K562 (cell line): Measurements from ENCODE around the gene TMEM88. TPM values are rescaled to one million over a fixed set of nuclear protein-coding genes. Genes with fewer than 3 reads are reported as not detected.

Experiments used
- ADNP ChIP-seq: fragments of 200-800 bp; sonication (Bioruptor generic); IDR thresholded peaks from 2 replicates; pipeline ENCODE4 v1.6.1; 2016; ENCODE audit warnings: missing genetic modification characterization, missing compliant biosample characterization
- CCNT2 ChIP-seq: IDR thresholded peaks from 2 replicates; pipeline ENCODE4 v1.6.1; 2011; ENCODE audit warnings: borderline replicate concordance, low read depth, mild to moderate bottlenecking, moderate library complexity, mixed read lengths, low read length; ENCODE audit not compliant: insufficient read length; ENCODE audit errors: extremely low read depth
- CLOCK ChIP-seq: fragments of 250-450 bp; sonication (Bioruptor Pico); IDR thresholded peaks from 2 replicates; pipeline ENCODE4 v1.4.0; 2020; ENCODE audit warnings: mild to moderate bottlenecking, moderate library complexity, borderline replicate concordance
- CREM ChIP-seq: IDR thresholded peaks from 2 replicates; pipeline ENCODE4 v1.6.1; 2014; ENCODE audit warnings: antibody characterized with exemption, low read depth
- CSDE1 ChIP-seq, 2 experiments: fragments of 450-650 bp; IDR thresholded peaks; 2 replicates each; pipeline ENCODE4 v1.6.1; 2016; ENCODE audit warnings: mild to moderate bottlenecking in 1 of 2
- CXXC5 ChIP-seq: fragments of 250-450 bp; sonication (Bioruptor Pico); IDR thresholded peaks from 2 replicates; pipeline ENCODE4 v1.8.0; 2022; ENCODE audit warnings: inconsistent platforms, mild to moderate bottlenecking, moderate library complexity
- DMBX1 ChIP-seq: fragments of 250-450 bp; sonication (Bioruptor Pico); IDR thresholded peaks from 2 replicates; pipeline ENCODE4 v1.8.0; 2022; ENCODE audit warnings: inconsistent platforms, mild to moderate bottlenecking, moderate library complexity, borderline replicate concordance
- DNMT1 ChIP-seq: fragments of 450-650 bp; IDR thresholded peaks from 2 replicates; pipeline ENCODE4 v1.6.1; 2016; ENCODE audit warnings: antibody characterized with exemption, mild to moderate bottlenecking
- EWSR1 ChIP-seq: fragments of 450-650 bp; IDR thresholded peaks from 2 replicates; pipeline ENCODE4 v1.6.1; 2018; ENCODE audit warnings: borderline replicate concordance, mild to moderate bottlenecking, low read depth, moderate library complexity; ENCODE audit not compliant: partially characterized antibody
- HNRNPK ChIP-seq: fragments of 200-400 bp; formaldehyde crosslinking; IDR thresholded peaks from one replicate; pipeline ENCODE4 v1.6.1; 2018; ENCODE audit warnings: mild to moderate bottlenecking, low read depth, low read length; ENCODE audit not compliant: poor library complexity, severe bottlenecking
- MTA1 ChIP-seq: fragments of 450-650 bp; IDR thresholded peaks from 2 replicates; pipeline ENCODE4 v1.6.1; 2017; ENCODE audit warnings: borderline replicate concordance
- SMC3 ChIP-seq: conservative IDR thresholded peaks from 2 replicates; pipeline ENCODE4 v1.6.1; 2011; ENCODE audit warnings: low read depth, low read length, improper control_type of control experiment; ENCODE audit not compliant: insufficient read depth
- ZNF121 ChIP-seq: sonication (generic); formaldehyde crosslinking; conservative IDR thresholded peaks from 2 replicates; pipeline ENCODE4 v1.8.0; 2022; ENCODE audit warnings: missing genetic modification reagents
- ZNF133 ChIP-seq: fragments of 250-450 bp; sonication (Bioruptor Pico); IDR thresholded peaks from 2 replicates; pipeline ENCODE4 v1.4.0; 2020; ENCODE audit warnings: mild to moderate bottlenecking
- ZNF354B ChIP-seq: fragments of 250-450 bp; sonication (Bioruptor Pico); IDR thresholded peaks from 2 replicates; pipeline ENCODE4 v1.4.0; 2020
- ZNF696 ChIP-seq: fragments of 250-450 bp; sonication (Bioruptor Pico); conservative IDR thresholded peaks from 2 replicates; pipeline ENCODE4 v1.4.0; 2020; ENCODE audit warnings: mild to moderate bottlenecking, moderate library complexity
- ZNF764 ChIP-seq: fragments of 250-450 bp; sonication (Bioruptor Pico); IDR thresholded peaks from 2 replicates; pipeline ENCODE4 v1.4.0; 2020; ENCODE audit warnings: low read depth, mild to moderate bottlenecking, moderate library complexity
- polyA plus RNA-seq, 8 experiments: library from polyadenylated mRNA; depleted of rRNA in 4 of 8; stranded (reverse) in 5 of 8; unstranded in 3 of 8; fragments of >200 nt; fragmentation: Nextera tagmentation in 2 of 8; fragmentation: Illumina TruSeq in 1 of 8; extraction: Ambion mirVana in 2 of 8; extraction: Trizol in 1 of 8; gene quantifications; 2 replicates each; pipeline versions ENCODE4 v1.2.1 to v1.2.3, GENCODE V29; 2011 to 2014; ENCODE audit warnings: inconsistent platforms in 1 of 8, missing spikeins in 1 of 8
- total RNA-seq, 7 experiments: library from RNA; depleted of rRNA in 6 of 7; stranded (reverse); fragments of >200 nt in 6 of 7; fragmentation: Illumina TruSeq in 2 of 7; extraction: Trizol in 2 of 7; gene quantifications; 2 replicates each; pipeline versions ENCODE4 v1.2.1 to v1.2.3, GENCODE V29; 2011 to 2021; ENCODE audit warnings: low replicate concordance in 1 of 7
- TF ChIP-seq, protein P1 (sequence below): fragments of 250-450 bp; sonication (Bioruptor Pico); IDR thresholded peaks from 2 replicates; pipeline ENCODE4 v1.8.0; 2022; ENCODE audit warnings: inconsistent platforms
- TF ChIP-seq, protein P2 (sequence below), 2 experiments: fragments of 450-650 bp; IDR thresholded peaks; 2 replicates each; pipeline ENCODE4 v1.6.1; 2018; ENCODE audit warnings: mild to moderate bottlenecking in 2 of 2, low read depth in 1 of 2; ENCODE audit not compliant: partially characterized antibody in 2 of 2

TMEM88 gene
- total and polyA plus RNA-seq, 9 of the 15 experiments (the other 6 are each of a cell fraction or from before 2014, with no cell fraction given): 0.10 to 1.4 (median 0.36) TPM; not detected in 3

GRCh38 chr17:7836596-7837407 is 18.1 kb upstream of the TMEM88 start (continued):
- TF ChIP-seq ZNF764 (CRISPR knock-in tag) (no peak), ADNP (tag) (no peak), CREM (peak; percentile 88), SMC3 (no peak), ZNF354B (CRISPR knock-in tag) (no peak), HNRNPK (no peak), ZNF696 (CRISPR knock-in tag) (no peak), MTA1 (peak; percentile 69; the same call in 1 of the 2 replicates), CLOCK (CRISPR knock-in tag) (no peak), CCNT2 (peak; percentile 22), EWSR1 (no peak), ZNF133 (no peak), DNMT1 (no peak), CSDE1 (IDR thresholded peaks at IDR 0.05) (peak in 1 of 2 experiments; percentile 67; a peak in 2 of 4 replicates), DMBX1 (CRISPR knock-in tag) (no peak), CXXC5 (CRISPR knock-in tag) (peak; percentile 79), ZNF121 (CRISPR knock-in tag) (no peak)
- TF ChIP-seq, protein P1, sequence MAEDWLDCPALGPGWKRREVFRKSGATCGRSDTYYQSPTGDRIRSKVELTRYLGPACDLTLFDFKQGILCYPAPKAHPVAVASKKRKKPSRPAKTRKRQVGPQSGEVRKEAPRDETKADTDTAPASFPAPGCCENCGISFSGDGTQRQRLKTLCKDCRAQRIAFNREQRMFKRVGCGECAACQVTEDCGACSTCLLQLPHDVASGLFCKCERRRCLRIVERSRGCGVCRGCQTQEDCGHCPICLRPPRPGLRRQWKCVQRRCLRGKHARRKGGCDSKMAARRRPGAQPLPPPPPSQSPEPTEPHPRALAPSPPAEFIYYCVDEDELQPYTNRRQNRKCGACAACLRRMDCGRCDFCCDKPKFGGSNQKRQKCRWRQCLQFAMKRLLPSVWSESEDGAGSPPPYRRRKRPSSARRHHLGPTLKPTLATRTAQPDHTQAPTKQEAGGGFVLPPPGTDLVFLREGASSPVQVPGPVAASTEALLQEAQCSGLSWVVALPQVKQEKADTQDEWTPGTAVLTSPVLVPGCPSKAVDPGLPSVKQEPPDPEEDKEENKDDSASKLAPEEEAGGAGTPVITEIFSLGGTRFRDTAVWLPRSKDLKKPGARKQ: no peak
- TF ChIP-seq, protein P2, sequence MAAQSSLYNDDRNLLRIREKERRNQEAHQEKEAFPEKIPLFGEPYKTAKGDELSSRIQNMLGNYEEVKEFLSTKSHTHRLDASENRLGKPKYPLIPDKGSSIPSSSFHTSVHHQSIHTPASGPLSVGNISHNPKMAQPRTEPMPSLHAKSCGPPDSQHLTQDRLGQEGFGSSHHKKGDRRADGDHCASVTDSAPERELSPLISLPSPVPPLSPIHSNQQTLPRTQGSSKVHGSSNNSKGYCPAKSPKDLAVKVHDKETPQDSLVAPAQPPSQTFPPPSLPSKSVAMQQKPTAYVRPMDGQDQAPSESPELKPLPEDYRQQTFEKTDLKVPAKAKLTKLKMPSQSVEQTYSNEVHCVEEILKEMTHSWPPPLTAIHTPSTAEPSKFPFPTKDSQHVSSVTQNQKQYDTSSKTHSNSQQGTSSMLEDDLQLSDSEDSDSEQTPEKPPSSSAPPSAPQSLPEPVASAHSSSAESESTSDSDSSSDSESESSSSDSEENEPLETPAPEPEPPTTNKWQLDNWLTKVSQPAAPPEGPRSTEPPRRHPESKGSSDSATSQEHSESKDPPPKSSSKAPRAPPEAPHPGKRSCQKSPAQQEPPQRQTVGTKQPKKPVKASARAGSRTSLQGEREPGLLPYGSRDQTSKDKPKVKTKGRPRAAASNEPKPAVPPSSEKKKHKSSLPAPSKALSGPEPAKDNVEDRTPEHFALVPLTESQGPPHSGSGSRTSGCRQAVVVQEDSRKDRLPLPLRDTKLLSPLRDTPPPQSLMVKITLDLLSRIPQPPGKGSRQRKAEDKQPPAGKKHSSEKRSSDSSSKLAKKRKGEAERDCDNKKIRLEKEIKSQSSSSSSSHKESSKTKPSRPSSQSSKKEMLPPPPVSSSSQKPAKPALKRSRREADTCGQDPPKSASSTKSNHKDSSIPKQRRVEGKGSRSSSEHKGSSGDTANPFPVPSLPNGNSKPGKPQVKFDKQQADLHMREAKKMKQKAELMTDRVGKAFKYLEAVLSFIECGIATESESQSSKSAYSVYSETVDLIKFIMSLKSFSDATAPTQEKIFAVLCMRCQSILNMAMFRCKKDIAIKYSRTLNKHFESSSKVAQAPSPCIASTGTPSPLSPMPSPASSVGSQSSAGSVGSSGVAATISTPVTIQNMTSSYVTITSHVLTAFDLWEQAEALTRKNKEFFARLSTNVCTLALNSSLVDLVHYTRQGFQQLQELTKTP (IDR thresholded peaks at IDR 0.05; ENCODE audit: low read depth in 1 of 2, partially characterized antibody in 2 of 2): peak in 1 of 2 experiments; percentile 69
